NCI-H446 treated with DMSO at 0.1 percent for 48 hours (cell line): Measurements from ENCODE around the gene MRC2.

Experiments used
- DNase-seq: peaks from one replicate; lab custom pipeline; 2025; lab: John Stamatoyannopoulos, UW

Gene MRC2

DNA sequence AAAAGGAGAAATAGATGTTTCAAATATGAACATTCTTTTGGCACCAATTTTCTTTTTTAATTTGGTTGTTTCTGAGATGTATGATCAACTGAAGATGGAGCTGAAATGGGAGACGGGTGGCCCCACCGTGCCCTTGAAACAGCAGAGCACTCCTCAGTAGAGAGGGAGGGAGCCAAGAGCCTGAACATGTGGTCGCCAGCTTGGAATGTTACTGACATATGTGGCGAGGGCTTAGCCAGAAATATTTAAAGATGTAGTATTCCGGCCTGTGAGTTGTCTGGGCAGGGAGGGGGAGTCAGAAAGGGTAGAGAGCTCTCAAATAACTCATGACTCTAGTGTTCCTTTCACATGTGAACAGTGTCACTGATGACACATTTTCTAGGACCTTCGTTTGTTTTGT lies 13.3 kb upstream of the MRC2 start:
- DNase-seq: peak; percentile 40

DNA sequence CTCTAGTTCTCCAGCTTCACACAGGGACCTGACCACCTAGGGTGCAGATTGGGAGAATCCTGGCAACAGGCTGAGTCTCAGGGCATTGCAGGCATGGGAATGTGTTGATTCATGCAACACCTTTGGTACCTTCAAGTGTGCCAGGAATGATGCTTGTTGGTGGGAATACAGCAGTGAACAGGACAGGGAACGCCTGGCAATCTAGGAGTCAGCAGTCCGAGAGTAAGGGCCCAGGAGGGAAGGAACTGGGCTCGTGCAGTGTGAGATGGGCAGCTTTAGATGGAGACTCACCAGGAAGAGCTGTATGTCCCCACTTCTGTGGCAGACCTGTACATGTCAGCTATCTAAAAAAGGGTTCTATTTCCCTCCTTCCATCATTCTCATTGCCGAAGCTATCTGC lies 12.0 kb upstream of the MRC2 start:
- no peak for DNase-seq

DNA sequence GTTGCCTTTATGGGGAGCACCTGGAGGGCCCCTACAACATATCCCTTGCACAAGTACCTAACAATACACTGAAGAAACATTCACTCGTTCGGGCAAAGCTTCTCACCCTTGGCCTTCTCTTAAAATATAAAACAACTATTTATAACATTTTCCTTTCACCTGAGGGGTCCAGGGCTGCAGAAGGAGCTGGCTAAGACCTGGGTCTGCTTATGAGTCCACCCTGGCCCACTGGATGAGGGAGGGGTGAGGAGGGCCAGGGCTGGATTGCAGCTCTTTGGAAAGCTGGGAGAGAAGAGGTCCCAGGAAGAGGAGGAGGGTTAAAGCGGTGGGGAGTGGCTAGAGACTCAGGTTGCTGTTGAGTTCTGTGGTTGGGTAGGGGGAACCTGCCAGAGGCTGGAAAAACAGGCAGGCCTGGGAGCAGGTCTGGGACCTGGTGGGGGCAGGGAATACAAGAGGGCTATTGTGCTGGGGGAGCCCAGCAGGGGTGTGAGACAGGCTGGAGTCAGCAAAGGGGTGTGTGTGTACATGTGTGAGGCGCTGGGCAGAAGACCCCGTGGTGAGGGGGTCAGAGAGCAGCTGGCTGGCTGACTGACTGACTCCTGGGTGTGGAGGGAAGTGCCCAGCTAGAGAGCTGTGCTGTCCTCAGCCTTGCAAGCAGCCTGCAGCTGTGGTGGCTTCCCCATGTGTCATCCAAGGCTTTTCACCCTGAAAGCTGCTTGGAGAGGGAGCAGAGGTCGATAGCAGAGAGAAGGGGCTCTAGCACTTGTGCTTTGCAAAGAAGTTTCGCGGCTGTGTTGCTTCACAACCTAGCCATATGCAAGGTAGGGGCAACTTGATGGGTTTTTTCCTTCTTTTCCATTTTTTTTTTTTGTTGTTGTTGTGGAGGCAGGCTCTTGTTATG lies 10.2 kb upstream of the MRC2 start:
- DNase-seq: no peak

DNA sequence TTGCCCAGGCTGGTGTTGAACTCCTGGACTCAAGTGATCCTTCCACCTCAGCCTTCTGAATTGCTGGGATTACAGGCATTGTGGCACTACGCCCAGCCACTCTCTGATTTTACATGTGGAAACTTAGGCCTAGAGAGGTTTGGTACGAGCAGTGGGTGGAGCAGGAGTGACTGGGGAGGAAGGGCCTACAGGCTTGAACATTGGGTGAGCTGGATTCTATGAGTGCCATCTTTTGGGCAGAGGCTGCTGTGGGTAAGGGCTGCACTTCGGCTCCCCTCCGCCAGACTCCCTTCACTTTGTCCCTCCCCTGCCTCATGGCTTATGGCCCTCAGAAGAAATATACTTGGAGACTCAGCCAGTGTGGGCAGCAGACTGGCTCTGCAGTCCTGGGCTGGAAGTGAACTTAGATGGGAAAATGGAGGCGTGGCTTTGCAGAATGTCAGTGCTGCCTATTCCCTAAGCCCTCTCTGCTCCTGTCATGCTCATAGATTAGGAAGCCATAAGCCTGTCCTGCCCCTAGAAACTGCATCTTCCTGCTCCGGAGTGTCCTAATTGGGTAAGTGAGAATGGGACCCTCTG lies 9.5 kb upstream of the MRC2 start:
- DNase-seq: no peak

DNA sequence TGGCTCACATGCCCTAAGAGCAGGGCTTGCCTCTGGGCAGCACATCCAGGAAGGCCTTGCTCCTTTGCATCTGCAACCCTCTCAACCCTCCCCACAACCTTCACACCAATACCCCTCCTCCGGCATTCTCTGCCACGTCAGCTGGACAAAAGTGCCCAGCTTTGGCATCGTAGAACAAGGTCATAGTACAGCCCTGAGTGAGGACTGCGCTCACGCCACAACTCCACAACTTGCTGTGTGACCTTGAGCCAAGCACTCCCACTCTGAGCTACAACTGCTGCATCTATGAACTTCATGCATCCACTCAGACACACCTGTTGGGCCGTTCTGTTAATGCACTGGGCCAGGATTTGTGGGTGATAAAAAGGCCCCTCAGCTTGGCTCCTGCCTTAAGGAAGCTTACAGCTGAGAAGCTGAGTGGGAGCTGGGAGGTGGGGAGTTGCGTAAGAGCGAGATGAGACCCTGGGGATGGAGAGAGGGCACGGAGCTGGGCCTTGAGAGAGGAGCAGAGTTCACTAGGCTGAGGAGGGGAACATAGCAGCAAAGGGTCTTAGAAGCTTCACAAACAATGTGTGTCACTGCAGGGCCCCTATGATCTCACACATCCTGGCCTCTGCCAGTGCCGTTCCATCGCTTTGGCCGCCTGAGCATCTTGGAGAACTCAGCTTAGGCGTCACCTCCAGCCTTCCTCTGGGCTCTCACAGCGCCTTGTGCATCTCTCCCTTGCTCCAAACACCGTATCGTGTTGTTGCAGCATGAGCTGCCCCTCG lies 8.6 kb upstream of the MRC2 start:
- no peak for DNase-seq

DNA sequence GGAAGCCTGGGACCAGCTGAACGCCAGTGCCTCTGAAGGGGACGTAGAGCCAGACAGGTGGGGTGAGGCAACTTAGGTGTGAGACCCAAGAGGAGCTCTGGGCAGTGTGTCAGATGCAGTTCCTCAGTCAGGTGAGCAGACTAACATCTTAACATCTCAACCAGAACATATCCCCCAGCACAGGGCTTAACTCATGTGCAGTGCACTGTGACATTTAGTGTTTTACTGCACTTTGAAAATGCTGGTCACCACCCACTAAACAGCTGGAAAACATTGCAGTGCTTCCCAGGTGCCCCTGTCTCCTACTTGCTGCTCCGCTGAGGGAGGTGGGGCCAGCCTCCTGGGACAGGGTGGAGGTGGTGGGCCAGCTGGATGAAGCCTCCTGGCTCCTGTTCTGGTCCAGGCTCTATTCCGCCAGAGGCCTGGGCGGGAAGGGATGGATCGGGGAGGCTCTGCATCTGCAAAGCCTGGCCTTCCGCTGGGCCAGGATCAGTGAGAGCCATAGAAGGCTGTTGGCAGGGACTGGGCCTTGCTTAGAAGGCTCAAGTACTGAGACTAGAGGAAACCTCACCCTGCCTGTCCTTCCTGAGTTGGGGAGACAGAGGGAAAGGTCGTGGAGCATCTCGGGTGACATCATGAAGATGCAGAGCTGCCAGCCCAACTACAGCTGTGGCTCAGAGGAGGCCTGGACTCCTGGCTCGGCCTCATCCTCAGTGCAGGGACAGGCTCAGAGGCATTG lies 7.9 kb upstream of the MRC2 start:
- DNase-seq: no peak

DNA sequence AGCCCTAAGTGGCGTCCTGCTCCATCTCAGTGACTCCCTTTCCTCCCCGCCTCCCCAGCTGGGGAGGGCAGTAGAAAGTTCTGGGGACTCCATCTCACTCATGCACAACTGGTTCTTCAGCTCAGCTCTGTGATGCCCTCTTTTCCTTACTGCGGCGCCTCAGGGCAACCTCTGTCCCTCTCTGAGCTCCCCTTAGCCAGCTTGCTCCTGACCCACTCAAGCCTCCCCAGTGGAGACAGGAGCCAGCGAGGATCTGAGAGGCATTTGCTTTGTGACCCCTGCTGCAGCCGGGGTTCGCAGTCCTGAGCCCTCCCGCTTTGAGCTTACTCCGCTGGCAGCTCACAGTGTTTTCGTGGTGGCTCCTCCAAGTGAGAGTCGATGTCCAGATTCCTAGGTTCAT lies 6.2 kb upstream of the MRC2 start:
- DNase-seq: no peak

DNA sequence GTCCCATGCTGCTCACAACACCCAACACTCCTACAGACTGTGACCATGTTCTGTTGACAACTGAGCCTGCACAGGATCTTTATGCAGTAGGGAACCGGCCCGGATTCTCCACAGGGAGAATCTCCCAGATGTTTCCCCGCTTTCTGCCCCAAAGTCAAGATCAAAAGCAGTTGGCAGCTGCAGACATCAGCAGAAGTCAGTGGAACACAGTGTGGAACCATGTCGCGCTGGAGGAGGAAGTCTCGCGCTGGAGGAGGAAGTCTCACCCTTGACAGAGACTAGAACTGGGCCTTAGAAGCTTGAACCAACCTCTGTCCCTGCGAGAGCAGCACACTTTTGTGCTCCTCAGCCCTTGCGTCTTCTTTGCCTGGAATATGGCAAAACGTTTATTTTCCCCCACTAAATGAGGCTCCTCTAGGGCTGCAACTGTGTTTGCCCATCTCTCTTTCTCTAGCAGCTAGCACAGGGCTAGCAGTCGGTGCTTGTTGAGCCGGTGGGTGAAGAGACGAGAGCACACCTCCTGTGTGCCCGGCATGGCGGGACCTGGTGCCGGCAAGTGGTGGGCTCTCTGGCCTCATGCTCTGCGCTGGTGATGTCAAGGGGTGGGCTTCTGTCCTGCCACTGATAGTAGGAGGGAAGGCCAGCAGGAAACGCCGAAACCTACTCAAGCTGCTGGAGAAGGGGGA lies 2.1 kb upstream of the MRC2 start:
- no peak for DNase-seq

DNA sequence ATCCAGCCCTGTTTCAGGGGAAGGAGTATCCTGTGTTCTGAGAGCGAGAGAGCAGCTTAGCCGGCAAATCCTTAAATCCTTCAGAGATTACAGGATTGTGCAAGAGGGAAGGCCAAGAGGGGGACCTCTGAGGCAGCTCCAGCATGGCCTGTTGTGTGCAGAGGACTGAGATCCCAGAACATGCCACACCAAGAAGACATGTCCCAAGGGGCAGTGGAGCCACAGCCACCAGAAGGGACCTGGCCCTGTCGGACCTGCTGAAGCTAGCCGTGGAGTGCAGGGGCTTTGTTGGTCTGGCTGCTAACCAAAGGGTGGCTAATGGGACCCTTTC lies 1.6 kb upstream of the MRC2 start:
- DNase-seq: no peak

DNA sequence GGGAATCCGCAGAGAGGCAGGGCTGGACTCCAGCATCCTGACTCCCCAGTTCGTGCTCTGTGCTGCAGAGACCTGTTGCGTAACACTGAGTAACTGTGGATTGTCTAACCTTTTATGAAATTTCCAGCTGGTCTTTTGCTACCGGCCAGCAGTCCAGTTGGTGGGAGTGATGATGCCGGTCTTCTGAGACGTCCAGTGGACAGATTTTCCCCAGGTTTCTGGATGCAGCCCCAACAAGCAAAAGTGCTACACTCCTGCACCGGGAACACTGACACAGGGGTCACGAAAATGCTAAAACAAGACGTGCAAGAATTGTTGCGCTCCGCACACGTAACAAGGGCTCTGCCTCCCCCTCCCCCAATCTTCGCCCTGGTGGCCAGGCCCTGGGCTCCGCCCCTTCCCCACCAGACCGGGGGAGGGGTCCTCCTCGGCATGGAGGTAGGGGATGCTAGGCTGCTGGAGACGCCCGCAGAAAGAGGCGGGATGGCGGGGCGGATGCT lies 701 bp upstream of the MRC2 start:
- no peak for DNase-seq

DNA sequence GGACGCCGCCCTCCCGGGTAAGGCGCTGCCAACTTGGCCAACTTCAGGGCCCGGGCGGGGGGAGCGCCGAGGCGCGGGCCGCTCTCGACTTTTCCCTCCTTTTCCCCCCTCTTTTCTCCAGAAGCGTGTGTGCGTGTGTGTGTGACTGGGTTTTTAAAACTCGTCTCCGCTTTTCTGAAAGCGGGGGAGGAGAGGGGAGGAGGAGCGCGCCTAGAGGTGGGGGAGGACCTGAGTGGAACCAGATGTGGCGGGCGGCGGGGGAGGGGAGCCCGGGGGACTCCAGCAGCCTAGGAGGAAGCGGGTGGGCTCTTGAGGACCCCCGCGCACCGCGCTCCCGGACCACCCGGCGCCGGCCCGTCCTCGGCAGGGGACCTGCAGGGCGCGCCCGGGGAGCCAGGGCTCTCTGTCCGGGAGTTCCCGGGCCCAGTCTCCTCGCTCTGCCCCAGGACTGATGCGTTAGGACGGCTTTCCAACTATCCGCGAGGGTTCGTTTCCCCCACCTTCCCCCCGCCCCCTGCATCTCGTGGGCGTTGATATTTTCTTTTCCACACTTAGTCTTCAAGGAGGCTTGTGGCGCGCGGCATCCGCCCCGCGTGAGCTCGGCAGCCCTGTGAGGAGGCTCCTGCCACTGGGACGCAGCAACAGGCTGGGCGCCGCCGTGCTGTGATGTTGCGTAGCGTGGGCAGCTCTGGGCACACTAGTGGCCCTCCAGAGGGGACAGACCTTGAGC lies 599 bp downstream of the MRC2 start:
- no peak for DNase-seq

DNA sequence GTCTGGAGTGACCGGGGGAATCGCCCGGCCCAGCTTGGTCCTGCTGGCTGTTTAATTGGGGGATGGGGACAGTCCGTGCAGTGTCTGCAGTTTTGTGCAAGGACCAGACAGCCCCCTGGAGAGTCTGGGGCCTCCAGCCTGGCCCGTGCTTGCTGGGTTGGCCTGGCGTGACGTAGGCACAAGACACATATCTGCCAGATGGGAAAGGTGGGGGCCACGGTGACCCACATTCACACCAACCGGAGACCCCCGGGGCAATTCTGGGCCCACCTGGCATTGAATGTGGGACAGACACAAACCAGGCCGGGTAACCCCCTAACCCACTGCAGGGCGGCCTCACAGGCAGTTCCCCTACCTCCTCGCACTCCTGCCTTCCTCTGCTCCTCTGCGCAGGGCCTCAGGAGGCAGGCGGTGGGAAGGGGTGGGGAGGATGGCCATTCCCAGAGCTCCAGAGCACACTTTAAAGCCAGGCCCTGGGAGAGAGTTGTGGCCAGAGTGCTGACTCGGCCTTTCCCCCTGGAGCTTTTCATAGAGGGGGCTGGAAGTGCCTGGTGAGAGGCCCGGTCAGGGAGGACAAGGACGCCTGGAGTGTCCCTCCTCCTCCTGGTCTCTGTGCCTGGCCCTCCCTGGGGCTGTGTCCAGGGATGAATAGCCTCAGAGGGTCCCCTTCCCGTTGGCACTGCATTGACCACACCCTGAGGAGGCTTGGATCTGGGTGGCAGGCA lies 1.5 kb downstream of the MRC2 start:
- no peak for DNase-seq

DNA sequence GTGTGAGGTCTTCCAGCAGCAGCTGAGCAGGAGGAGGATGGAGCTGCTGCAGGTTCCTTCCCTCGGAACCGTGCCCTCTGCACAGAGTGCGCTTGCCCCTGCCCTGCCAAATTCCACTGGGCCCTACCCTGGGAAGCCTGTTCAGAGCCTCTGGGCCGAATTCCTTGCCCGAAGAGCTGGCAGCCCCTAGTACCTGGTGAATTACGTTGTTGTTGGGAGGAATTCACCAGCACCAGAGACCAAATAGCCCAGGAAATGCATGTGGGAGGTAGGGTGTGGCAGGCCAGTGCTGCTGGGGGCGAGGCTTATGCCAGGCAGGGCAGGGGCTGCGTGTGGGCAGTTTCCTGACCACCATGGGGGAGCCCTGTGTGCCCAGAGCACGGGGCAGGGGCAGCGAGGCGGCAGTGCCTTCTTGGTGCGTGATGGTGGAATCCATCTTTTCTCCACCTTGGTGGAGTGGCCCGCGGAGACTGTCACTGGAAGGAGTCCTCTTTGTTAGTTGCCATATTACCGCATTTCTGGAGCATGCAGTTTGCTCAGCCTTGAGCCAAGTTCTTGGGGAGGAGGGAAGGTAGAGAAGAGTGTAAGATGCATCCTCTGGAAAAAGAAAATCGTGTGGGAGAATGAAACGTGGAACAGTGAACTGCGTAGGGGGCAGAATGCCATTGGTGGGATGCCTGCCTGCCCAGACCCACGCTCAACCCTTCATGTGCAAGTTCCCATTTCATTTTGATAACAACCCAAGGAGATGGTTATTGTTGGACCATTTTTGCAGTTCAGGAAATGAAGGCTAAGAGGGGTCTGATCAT lies 2.3 kb downstream of the MRC2 start:
- no peak for DNase-seq

DNA sequence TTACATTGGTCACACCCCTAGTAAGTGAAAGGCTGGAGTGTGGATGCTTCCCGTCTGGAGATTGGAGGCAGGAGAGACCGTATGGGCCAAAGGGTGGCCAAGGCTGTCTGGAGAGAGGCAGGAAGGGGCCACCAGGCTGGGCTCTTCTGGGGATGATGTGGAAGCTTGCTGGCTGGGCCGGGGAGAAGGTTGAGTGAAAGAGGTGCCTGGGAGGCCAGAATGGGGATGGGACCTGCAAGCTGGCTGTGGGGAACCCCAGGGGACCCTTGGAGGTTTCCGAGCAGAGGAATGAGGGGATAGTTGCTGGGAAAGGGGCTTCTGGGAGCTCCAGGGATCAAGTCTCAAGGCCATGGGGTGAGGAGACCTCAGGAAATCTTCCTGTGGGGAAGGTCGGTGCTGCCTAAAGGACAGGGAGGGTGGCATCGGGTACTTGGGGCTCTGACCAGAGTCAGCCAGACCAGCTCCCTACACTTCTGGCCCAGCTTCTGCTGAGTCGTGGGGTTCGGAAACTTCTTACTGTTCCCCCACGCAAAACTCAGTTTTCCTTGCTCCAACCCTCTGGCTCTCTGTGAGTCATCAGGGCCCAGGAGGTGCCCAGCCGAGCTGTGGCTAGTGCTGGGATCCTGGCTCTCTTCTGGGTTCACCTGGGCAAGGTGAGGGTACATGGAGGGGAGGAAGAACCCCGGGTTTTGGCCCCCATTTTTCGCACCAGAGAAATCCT lies 3.1 kb downstream of the MRC2 start:
- no peak for DNase-seq

DNA sequence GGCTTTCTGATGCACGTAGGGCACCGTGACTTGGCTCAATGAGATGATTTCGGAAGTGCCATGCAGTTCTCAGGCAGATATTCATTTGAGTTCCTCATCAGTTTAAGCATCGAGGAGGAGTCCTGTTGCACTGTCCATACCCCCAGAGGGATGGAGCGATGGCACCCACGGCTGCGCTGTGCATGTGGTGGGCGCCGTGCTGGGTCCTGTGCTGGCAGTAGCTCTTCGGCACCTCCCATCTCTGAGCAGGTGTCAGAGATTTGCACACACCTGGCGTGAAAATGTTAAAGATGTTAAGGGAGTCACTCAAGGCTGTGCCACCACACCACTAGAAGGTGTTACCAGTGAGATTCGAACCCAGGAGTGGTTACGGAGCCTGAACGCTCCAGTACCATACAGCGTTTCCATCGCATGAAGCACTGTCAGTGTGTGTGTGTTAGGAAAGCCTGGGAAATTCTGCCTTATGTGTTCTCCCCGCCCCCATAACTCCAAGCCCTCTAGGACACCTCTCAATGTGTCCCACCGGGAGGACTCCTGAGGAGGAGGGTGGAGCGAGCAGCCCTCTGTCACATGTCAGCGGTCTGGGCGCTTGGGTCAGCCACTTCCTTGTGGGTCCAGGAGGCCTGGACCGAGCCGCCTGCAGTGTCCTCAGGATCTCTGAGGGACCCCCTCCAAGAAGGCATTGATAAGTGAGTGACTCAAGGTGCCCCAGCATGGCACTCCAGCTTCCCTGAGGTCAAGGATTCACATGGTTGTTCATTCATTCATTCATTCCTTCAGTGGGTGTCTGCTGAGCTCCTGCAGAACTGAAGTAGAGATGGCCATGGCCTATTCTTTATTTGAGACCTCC lies 3.8 kb downstream of the MRC2 start:
- no peak for DNase-seq

DNA sequence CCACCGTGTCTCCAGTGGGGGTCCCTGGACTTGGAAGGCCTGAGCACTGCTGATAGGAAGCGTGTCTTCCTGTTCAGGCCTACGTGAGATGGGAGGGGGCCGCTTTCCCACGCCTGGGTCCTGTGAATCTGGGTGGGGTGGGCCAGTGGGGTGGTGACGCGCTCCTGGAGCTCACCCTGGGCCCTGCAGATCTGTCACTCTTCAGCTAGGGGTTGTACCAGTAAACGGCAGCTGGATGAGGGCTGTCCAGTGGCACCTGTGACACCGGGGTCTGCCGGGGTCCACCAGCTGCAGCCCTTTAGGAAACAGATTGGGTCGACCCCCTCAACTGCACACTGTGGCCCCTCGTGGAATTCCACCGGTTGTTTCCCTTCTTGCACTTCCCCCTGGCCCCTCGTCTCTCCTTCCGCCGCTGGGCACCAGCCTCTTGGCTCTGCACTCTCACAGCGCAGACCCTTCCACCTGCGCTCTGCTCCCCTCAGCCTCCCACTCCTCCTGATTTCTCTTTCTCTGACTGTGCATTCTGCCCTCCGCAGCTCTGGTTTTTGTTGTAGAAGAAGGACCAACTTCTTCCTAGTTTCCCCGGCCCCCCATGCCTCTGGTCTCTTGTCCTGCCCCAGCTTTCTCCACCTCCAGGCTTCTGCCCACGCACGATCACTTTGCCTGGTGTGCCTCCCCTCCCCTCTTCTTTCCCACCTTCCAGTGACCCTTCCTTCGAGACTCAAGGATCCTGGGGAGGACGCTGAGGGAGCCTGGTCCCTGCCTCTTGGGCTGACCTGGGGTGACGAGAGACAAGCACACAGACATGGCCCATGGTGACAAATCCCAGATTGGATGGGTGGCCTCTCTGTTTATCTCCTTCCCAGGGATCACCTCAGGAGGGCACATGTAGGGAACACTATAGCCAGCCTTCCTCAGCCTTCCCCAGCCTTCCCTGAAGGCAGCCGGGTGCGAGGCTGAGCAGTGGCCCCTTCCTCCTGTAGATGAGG lies 4.8 kb downstream of the MRC2 start:
- DNase-seq: no peak

DNA sequence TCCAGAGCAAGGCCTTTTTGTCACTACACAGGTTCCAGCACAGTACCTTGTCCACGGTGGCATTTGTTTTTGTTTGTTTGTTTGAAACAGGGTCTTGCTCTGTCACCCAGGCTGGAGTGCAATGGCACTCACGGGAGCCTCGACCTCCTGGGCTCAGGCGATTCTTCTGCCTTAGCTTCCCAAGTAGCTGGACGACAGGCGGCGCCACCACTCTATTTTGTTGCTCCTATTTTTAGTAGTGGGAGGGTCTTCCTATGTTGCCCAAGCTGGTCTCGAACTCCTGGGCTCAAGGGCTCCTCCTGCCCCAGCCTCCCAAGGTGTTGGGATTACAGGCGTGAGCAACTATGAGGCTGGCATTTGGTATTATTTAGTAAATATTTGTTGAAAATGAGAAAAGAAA lies 10.3 kb downstream of the MRC2 start:
- no peak for DNase-seq
